IPS-18a (cell line): ENCODE results near the gene FDX1.
"Not testable (repeated sequence)": the region's sequence is repeated elsewhere in the genome, so short reads cannot be mapped to it uniquely, and the experiment has no call there.

Source experiments
- H3K27ac ChIP-seq: one replicate; pipeline ENCODE4 v1.5.1; 2013; ENCODE audit warnings: low read length
- H3K27me3 ChIP-seq: one replicate; pipeline ENCODE4 v1.6.1; 2013; ENCODE audit warnings: mild to moderate bottlenecking, low read length; ENCODE audit not compliant: control insufficient read depth, insufficient read depth
- H3K36me3 ChIP-seq: one replicate; pipeline ENCODE4 v1.6.1; 2013; ENCODE audit warnings: low read depth, low read length; ENCODE audit not compliant: control insufficient read depth
- H3K4me1 ChIP-seq: one replicate; pipeline ENCODE4 v1.6.1; 2013; ENCODE audit warnings: low read depth, low read length; ENCODE audit not compliant: control insufficient read depth
- H3K4me3 ChIP-seq: one replicate; pipeline ENCODE4 v1.5.1; 2013; ENCODE audit warnings: low read length
- H3K9ac ChIP-seq: one replicate; pipeline ENCODE4 v1.6.1; 2013; ENCODE audit warnings: mild to moderate bottlenecking, low read length, moderate library complexity
- H3K9me3 ChIP-seq: one replicate; pipeline ENCODE4 v1.6.1; 2013; ENCODE audit warnings: low read depth, low read length; ENCODE audit not compliant: control insufficient read depth

Gene FDX1

DNA sequence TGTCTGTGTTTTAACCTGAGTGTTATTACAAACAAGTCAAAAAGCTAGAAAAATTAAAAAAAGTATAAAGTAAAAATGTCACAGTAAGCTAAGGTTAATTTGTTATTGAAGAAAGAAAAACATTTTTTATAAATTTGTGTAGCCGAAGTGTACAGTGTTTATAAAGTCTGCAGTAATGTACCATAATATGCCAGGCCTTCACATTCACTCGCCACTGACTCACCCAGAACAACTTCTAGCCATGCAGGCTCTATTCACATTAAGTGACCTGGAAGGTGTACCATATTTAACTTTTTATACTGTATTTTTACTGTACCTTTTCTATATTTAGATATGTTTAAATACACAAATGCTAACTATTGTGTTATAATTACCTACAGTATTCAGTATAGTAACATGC, 14.7 kb upstream of the FDX1 start:
- H3K9ac ChIP-seq = no peak overlapping the region

DNA sequence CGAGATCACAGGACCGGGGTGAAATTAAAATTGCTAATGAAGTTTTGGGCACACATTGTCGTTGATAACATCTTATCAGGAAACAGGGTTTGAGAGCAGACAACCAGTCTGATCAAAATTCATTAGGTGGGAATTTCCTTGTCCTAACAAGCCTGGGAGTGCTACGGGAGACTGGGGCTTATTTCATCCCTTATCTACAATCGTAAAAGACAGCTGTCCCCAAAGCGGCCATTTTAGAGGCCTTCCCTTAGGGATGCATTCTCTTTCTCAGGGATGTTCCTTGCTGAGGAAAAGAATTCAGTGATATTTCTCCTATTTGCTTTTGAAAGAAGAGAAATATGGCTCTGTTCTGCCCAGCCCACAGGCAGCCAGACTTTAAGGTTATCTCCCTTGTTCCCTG, 8.1 kb upstream of the FDX1 start:
- H3K27ac ChIP-seq, H3K9me3 ChIP-seq, H3K4me1 ChIP-seq, H3K36me3 ChIP-seq, H3K9ac ChIP-seq, H3K27me3 ChIP-seq, H3K4me3 ChIP-seq: not testable (repeated sequence)

More for the DNA sequence above, 14.7 kb upstream of the FDX1 start:
- H3K36me3 ChIP-seq = no peaks in the 10 kb centered on the region
- H3K4me3 ChIP-seq = no peak overlapping the region
- H3K27ac ChIP-seq = no peak overlapping the region
- no peaks in the 10 kb centered on the region for H3K9me3 ChIP-seq
- no peaks in the 10 kb centered on the region for H3K27me3 ChIP-seq
- H3K4me1 ChIP-seq = no peaks in the 10 kb centered on the region

- no peaks in the 10 kb centered on the region for H3K36me3 ChIP-seq
- H3K9me3 ChIP-seq = no peaks in the 10 kb centered on the region
- H3K27ac ChIP-seq = no peak overlapping the region
- H3K4me3 ChIP-seq = no peak overlapping the region
- H3K9ac ChIP-seq = no peak overlapping the region
- no peaks in the 10 kb centered on the region for H3K4me1 ChIP-seq
- H3K27me3 ChIP-seq = no peaks in the 10 kb centered on the region
These were observed 7.3 kb upstream of the FDX1 start for GRCh38 chr11:110422306-110422905.

GRCh38 chr11:110424775-110425444, 4.8 kb upstream of the FDX1 start:
- H3K4me3 ChIP-seq = no peak overlapping the region
- no peaks in the 10 kb centered on the region for H3K9me3 ChIP-seq
- no peaks in the 10 kb centered on the region for H3K4me1 ChIP-seq
- H3K27ac ChIP-seq = no peak overlapping the region
- no peaks in the 10 kb centered on the region for H3K36me3 ChIP-seq
- no peak overlapping the region for H3K9ac ChIP-seq
- no peaks in the 10 kb centered on the region for H3K27me3 ChIP-seq

GRCh38 chr11:110425751-110426545, 3.8 kb upstream of the FDX1 start:
- H3K4me3 ChIP-seq = no peak overlapping the region
- no peaks in the 10 kb centered on the region for H3K9me3 ChIP-seq
- no peak overlapping the region for H3K9ac ChIP-seq
- H3K27ac ChIP-seq = no peak overlapping the region
- H3K36me3 ChIP-seq = no peaks in the 10 kb centered on the region
- H3K4me1 ChIP-seq = peaks cover 3% of the 10 kb centered on the region
- no peaks in the 10 kb centered on the region for H3K27me3 ChIP-seq

GRCh38 chr11:110428040-110428439, 1.7 kb upstream of the FDX1 start:
- H3K36me3 ChIP-seq = no peaks in the 10 kb centered on the region
- H3K27ac ChIP-seq = no peak overlapping the region
- H3K4me1 ChIP-seq = peaks cover 9% of the 10 kb centered on the region
- H3K27me3 ChIP-seq = no peaks in the 10 kb centered on the region
- H3K9ac ChIP-seq = no peak overlapping the region
- no peaks in the 10 kb centered on the region for H3K9me3 ChIP-seq
- H3K4me3 ChIP-seq = no peak overlapping the region

GRCh38 chr11:110428956-110429730, 605 bp upstream of the FDX1 start:
- H3K27me3 ChIP-seq = no peaks in the 10 kb centered on the region
- peak overlapping the region; percentile 93 for H3K4me3 ChIP-seq
- H3K4me1 ChIP-seq = peaks cover 9% of the 10 kb centered on the region
- H3K27ac ChIP-seq = no peak overlapping the region
- H3K36me3 ChIP-seq = no peaks in the 10 kb centered on the region
- peak overlapping the region; percentile 40 for H3K9ac ChIP-seq
- H3K9me3 ChIP-seq = no peaks in the 10 kb centered on the region

- Histone ChIP-seq H3K9ac (peak overlapping the region; percentile 77), H3K36me3 (no peaks in the 10 kb centered on the region), H3K4me3 (peak overlapping the region; percentile 93), H3K9me3 (no peaks in the 10 kb centered on the region), H3K27ac (peak overlapping the region; percentile 18), H3K4me1 (peaks cover 9% of the 10 kb centered on the region), H3K27me3 (no peaks in the 10 kb centered on the region)
These were observed 711 bp downstream of the FDX1 start for GRCh38 chr11:110430267-110431050.

GRCh38 chr11:110431051-110431672, 1.4 kb downstream of the FDX1 start:
- H3K4me1 ChIP-seq = peaks cover 9% of the 10 kb centered on the region
- peak overlapping the region; percentile 77 for H3K9ac ChIP-seq
- H3K27ac ChIP-seq = no peak overlapping the region
- H3K4me3 ChIP-seq = peak overlapping the region; percentile 93
- H3K36me3 ChIP-seq = no peaks in the 10 kb centered on the region
- no peaks in the 10 kb centered on the region for H3K27me3 ChIP-seq
- no peaks in the 10 kb centered on the region for H3K9me3 ChIP-seq

DNA sequence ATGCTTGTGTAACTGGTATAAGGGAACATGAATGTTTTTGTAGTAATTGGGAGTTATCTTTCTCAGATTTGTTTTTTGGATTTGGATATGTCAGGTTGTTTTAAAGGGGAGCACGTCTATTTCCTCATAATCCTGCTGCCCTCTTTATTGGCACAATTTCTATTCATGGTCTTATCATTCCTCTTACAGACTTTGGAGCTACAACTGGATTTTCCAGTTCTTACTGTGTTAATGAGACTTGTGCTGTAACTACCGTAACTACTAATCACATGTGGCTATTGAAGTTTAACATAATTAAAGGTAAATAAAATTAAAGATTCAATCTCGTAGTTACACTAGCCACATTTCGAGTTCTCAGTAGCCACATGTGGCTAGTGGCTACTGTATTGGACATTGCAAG, 1.9 kb downstream of the FDX1 start:
- H3K9me3 ChIP-seq = no peaks in the 10 kb centered on the region
- H3K36me3 ChIP-seq = no peaks in the 10 kb centered on the region
- H3K27ac ChIP-seq = no peak overlapping the region
- H3K27me3 ChIP-seq = no peaks in the 10 kb centered on the region
- peaks cover 9% of the 10 kb centered on the region for H3K4me1 ChIP-seq
- H3K9ac ChIP-seq = no peak overlapping the region
- peak overlapping the region; percentile 93 for H3K4me3 ChIP-seq
